ENCODE measurements around the gene GABRB3.

DNA sequence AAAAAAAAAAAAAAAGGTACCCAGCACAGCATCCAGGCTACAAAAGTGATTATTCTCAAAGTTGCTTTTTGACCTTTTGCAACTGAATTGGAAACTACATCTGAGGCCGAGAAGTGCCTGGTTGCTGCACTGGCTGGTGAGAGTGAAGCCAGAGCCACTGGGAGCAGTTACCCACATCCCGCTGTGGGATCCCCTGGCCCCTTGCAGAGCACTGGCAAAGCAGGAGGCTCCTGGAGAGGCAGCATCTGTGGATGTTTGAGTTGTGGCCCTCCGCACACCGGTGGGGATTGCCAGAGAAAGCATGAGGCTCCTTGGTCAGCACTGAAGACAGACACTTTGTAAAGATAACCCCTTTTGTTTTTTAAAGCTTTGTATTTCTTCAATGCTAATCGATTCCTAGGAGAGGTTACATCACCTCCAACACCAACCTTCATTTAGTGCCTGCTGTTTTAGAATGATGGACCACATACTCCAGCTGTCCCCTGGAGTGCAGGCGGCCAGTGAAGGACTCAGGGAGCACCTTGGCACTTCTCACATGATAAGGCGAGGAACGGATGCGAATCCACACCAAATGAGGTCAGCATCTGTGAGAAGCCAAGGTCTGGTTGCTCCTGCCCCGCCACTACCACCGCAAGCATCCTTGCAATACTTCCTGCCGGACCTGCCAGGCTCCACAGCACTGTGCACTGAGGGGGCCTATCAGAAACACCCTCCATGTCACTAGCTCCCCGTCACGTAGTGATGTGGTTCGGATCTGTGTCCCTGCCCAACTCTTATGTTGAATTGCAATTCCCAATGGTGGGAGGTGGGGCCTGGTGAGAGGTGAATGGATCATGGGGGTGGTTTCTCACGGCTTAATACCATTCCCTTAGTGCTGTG is 256.5 kb downstream of the GABRB3 start:
- TF ChIP-seq, protein P1, sequence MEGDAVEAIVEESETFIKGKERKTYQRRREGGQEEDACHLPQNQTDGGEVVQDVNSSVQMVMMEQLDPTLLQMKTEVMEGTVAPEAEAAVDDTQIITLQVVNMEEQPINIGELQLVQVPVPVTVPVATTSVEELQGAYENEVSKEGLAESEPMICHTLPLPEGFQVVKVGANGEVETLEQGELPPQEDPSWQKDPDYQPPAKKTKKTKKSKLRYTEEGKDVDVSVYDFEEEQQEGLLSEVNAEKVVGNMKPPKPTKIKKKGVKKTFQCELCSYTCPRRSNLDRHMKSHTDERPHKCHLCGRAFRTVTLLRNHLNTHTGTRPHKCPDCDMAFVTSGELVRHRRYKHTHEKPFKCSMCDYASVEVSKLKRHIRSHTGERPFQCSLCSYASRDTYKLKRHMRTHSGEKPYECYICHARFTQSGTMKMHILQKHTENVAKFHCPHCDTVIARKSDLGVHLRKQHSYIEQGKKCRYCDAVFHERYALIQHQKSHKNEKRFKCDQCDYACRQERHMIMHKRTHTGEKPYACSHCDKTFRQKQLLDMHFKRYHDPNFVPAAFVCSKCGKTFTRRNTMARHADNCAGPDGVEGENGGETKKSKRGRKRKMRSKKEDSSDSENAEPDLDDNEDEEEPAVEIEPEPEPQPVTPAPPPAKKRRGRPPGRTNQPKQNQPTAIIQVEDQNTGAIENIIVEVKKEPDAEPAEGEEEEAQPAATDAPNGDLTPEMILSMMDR (IDR thresholded peaks at IDR 0.05): no peak
- TF ChIP-seq, protein P2, sequence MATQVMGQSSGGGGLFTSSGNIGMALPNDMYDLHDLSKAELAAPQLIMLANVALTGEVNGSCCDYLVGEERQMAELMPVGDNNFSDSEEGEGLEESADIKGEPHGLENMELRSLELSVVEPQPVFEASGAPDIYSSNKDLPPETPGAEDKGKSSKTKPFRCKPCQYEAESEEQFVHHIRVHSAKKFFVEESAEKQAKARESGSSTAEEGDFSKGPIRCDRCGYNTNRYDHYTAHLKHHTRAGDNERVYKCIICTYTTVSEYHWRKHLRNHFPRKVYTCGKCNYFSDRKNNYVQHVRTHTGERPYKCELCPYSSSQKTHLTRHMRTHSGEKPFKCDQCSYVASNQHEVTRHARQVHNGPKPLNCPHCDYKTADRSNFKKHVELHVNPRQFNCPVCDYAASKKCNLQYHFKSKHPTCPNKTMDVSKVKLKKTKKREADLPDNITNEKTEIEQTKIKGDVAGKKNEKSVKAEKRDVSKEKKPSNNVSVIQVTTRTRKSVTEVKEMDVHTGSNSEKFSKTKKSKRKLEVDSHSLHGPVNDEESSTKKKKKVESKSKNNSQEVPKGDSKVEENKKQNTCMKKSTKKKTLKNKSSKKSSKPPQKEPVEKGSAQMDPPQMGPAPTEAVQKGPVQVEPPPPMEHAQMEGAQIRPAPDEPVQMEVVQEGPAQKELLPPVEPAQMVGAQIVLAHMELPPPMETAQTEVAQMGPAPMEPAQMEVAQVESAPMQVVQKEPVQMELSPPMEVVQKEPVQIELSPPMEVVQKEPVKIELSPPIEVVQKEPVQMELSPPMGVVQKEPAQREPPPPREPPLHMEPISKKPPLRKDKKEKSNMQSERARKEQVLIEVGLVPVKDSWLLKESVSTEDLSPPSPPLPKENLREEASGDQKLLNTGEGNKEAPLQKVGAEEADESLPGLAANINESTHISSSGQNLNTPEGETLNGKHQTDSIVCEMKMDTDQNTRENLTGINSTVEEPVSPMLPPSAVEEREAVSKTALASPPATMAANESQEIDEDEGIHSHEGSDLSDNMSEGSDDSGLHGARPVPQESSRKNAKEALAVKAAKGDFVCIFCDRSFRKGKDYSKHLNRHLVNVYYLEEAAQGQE (IDR thresholded peaks at IDR 0.05; ENCODE audit: insufficient read depth in 1 of 2, low read depth in 2 of 2, low read length in 1 of 2): no peak

All from Panc1 (cell line).